Erythroblast (primary cell): Measurements from ENCODE around the gene DMTF1.

ENCODE experiments used
- GATA1 ChIP-seq: IDR thresholded peaks from 2 replicates; pipeline ENCODE4 v1.6.1; 2011; ENCODE audit warnings: low read depth, mild to moderate bottlenecking, control low read depth, low read length, moderate library complexity
- POLR2A ChIP-seq: IDR thresholded peaks from 2 replicates; pipeline ENCODE4 v1.6.1; 2011; ENCODE audit warnings: mild to moderate bottlenecking, low read length

GRCh38 chr7:87107949-87108776 lies 44.1 kb upstream of the DMTF1 start:
- TF ChIP-seq POLR2A, result no peak
- no peak for TF ChIP-seq GATA1
